CD14-positive monocyte (primary cell): ENCODE results near the gene DNAJC30. TPM values are rescaled to one million over a fixed set of nuclear protein-coding genes. Genes with fewer than 3 reads are reported as not detected.

Source experiments
- DNase-seq, 3 donors: peaks; one replicate each; pipeline ENCODE4 v3.0.0-alpha.2; 2011 to 2022
- H2AFZ ChIP-seq: 2 replicates; pipeline ENCODE4 v1.6.0; 2012; ENCODE audit warnings: mild to moderate bottlenecking, low read depth, low read length, inconsistent platforms; ENCODE audit not compliant: insufficient read depth, poor library complexity, severe bottlenecking
- H3K27ac ChIP-seq, 2 donors: 1 replicate in 1 of 2; 2 replicates in 1 of 2; pipeline ENCODE4 v1.5.1; 2012 to 2013; ENCODE audit warnings: low read length in 2 of 2, control low read depth in 1 of 2, inconsistent platforms in 1 of 2, low read depth in 1 of 2, mild to moderate bottlenecking in 1 of 2
- H3K27me3 ChIP-seq, 2 donors: one replicate each; pipeline versions ENCODE4 v1.6.0 to v1.6.1; 2011 to 2013; ENCODE audit warnings: low read length in 2 of 2; ENCODE audit not compliant: control insufficient read depth in 2 of 2, insufficient read depth in 2 of 2
- H3K36me3 ChIP-seq, 2 donors: replicated peaks in 1 of 2; 1 replicate in 1 of 2; 2 replicates in 1 of 2; pipeline versions ENCODE4 v1.5.1 to v1.6.1; 2012 to 2013; ENCODE audit warnings: low read length in 2 of 2, control low read depth in 1 of 2, inconsistent platforms in 1 of 2, mild to moderate bottlenecking in 1 of 2; ENCODE audit not compliant: insufficient read depth in 2 of 2, control insufficient read depth in 1 of 2
- H3K4me1 ChIP-seq, 2 donors: 1 replicate in 1 of 2; 2 replicates in 1 of 2; pipeline versions ENCODE4 v1.5.1 to v1.6.1; 2012 to 2013; ENCODE audit warnings: low read length in 2 of 2, control low read depth in 1 of 2, inconsistent platforms in 1 of 2, mild to moderate bottlenecking in 1 of 2, moderate library complexity in 1 of 2; ENCODE audit not compliant: insufficient read depth in 2 of 2, control insufficient read depth in 1 of 2
- H3K4me2 ChIP-seq: replicated peaks from 2 replicates; pipeline ENCODE3; 2012; ENCODE audit warnings: low read length, moderate library complexity, mild to moderate bottlenecking; ENCODE audit not compliant: poor library complexity, severe bottlenecking; ENCODE audit errors: extremely low read depth
- H3K4me3 ChIP-seq, 3 experiments: fragments of 200-600 bp in 1 of 3; sonication (generic) in 1 of 3; replicated peaks in 1 of 3; 1 replicate in 2 of 3; 2 replicates in 1 of 3; pipeline ENCODE4 v1.5.1; 2011 to 2013; ENCODE audit warnings: low read length in 3 of 3, mild to moderate bottlenecking in 3 of 3, control low read depth in 2 of 3, low read depth in 2 of 3, inconsistent platforms in 1 of 3, moderate library complexity in 1 of 3
- H3K79me2 ChIP-seq: 2 replicates; pipeline ENCODE4 v1.6.0; 2012; ENCODE audit warnings: mild to moderate bottlenecking, control low read depth, inconsistent platforms, low read length, moderate library complexity; ENCODE audit not compliant: insufficient read depth
- H3K9ac ChIP-seq: 2 replicates; pipeline ENCODE4 v1.6.0; 2017; ENCODE audit warnings: low read length, mild to moderate bottlenecking; ENCODE audit not compliant: insufficient read depth, poor library complexity, severe bottlenecking
- H3K9me3 ChIP-seq, 2 donors: replicated peaks in 1 of 2; 1 replicate in 1 of 2; 2 replicates in 1 of 2; pipeline versions ENCODE4 v1.5.1 to v1.6.1; 2012 to 2013; ENCODE audit warnings: low read length in 2 of 2, control low read depth in 1 of 2; ENCODE audit not compliant: control insufficient read depth in 1 of 2, insufficient read depth in 1 of 2
- H4K20me1 ChIP-seq: 2 replicates; pipeline ENCODE4 v1.6.0; 2012; ENCODE audit warnings: mild to moderate bottlenecking, low read length, control low read depth, moderate library complexity; ENCODE audit not compliant: insufficient read depth
- H3K27ac Mint-ChIP-seq, 7 donors: one replicate each; pipeline ENCODE4 v1.8.0; 2020; ENCODE audit warnings: mild to moderate bottlenecking in 7 of 7, mixed read lengths in 7 of 7, moderate library complexity in 6 of 7, inconsistent platforms in 2 of 7
- H3K27me3 Mint-ChIP-seq, 3 donors: one replicate each; pipeline ENCODE4 v1.8.0; 2021 to 2022; ENCODE audit warnings: low read depth in 3 of 3, mild to moderate bottlenecking in 3 of 3, mixed read lengths in 3 of 3, moderate library complexity in 3 of 3, inconsistent platforms in 1 of 3
- H3K36me3 Mint-ChIP-seq, 2 donors: one replicate each; pipeline ENCODE4 v1.8.0; 2020; ENCODE audit warnings: mixed read lengths in 2 of 2, inconsistent platforms in 1 of 2, mild to moderate bottlenecking in 1 of 2
- H3K4me1 Mint-ChIP-seq: one replicate; pipeline ENCODE4 v1.8.0; 2020; ENCODE audit warnings: mild to moderate bottlenecking, mixed read lengths
- H3K4me3 Mint-ChIP-seq, 2 donors: one replicate each; pipeline ENCODE4 v1.8.0; 2020; ENCODE audit warnings: mild to moderate bottlenecking in 2 of 2, mixed read lengths in 2 of 2, moderate library complexity in 1 of 2
- H3K9me3 Mint-ChIP-seq, 7 donors: one replicate each; pipeline ENCODE4 v1.8.0; 2020 to 2022; ENCODE audit warnings: mixed read lengths in 7 of 7, mild to moderate bottlenecking in 6 of 7, moderate library complexity in 6 of 7, inconsistent platforms in 2 of 7
- CTCF ChIP-seq: fragments of 200-600 bp; IDR thresholded peaks from one replicate; pipeline ENCODE4 v1.8.0; 2022; ENCODE audit warnings: antibody characterized with exemption, mild to moderate bottlenecking
- WGBS: methylation state at CpG from one replicate; pipeline ENCODE4 v1.1.5; 2013; ENCODE audit warnings: missing lambda C conversion rate; ENCODE audit not compliant: insufficient coverage; 5-methylcytosine and 5-hydroxymethylcytosine counted together
- intact Hi-C, 2 donors: fragments of 100-400 bp; cut with micrococcal nuclease; formaldehyde crosslinking; loops; one replicate each; pipeline versions ENCODE4 v1.15.0 to v1.15.1; 2023
- polyA plus RNA-seq, 3 donors: library from polyadenylated mRNA; depleted of rRNA in 1 of 3; unstranded in 2 of 3; stranded (reverse) in 1 of 3; fragments of 300-500 nt in 2 of 3; fragments of >200 nt in 1 of 3; fragmentation: Illumina TruSeq in 2 of 3; gene quantifications; 1 replicate in 2 of 3; 2 replicates in 1 of 3; pipeline ENCODE4 v1.2.3, GENCODE V29; 2012 to 2021

Gene DNAJC30
- polyA plus RNA-seq, 3 donors, result 2.4 to 5.2 (median 3.2) TPM

GRCh38 chr7:73680501-73680900 lies 2.8 kb downstream of the DNAJC30 start:
- H3K9ac ChIP-seq, result no peak overlapping the region
- H3K36me3 Mint-ChIP-seq, result peaks cover 23 to 33% of the 10 kb centered on the region in 2 donors

GRCh38 chr7:73679709-73680108 lies 3.5 kb downstream of the DNAJC30 start:
- Histone ChIP-seq H3K4me1 (peaks cover 19 to 30% of the 10 kb centered on the region in 2 donors), H3K27ac (no peak overlapping the region), H3K4me3 (no peak overlapping the region), H3K4me2 (no peak overlapping the region), H4K20me1 (peaks cover 16% of the 10 kb centered on the region), H3K36me3 (peaks cover 3 to 20% of the 10 kb centered on the region in 2 donors), H3K9ac (no peak overlapping the region), H3K27me3 (no peaks in the 10 kb centered on the region), H2AFZ (no peak overlapping the region), H3K9me3 (no peaks in the 10 kb centered on the region), H3K79me2 (peaks cover 40% of the 10 kb centered on the region)
- intact Hi-C loops, result loop anchor here (2.0 to 10.0 kb wide), 3 partner anchors 41 to 755 kb away; partner anchors contain the start of genes ABHD11 (in 2 of the 2) and POM121 (in 1 of the 2)
- Mint-ChIP-seq H3K4me1 (peaks cover 22% of the 10 kb centered on the region), H3K27me3 (peaks cover 4 to 5% (median 4%) of the 10 kb centered on the region in 3 donors), H3K4me3 (no peak overlapping the region), H3K36me3 (peaks cover 23 to 29% of the 10 kb centered on the region in 2 donors), H3K27ac (no peak overlapping the region), H3K9me3 (peaks cover 0 to 2% (median 0%) of the 10 kb centered on the region in 7 donors)
- WGBS, result 100% methylated on average over 2 of the region's 2 CpGs
- DNase-seq, result no peak
- TF ChIP-seq CTCF, result no peak

More at GRCh38 chr7:73680501-73680900, 2.8 kb downstream of the DNAJC30 start:
- peaks cover 19 to 30% of the 10 kb centered on the region in 2 donors for H3K4me1 ChIP-seq
- peaks cover 19% of the 10 kb centered on the region for H4K20me1 ChIP-seq
- no peak for TF ChIP-seq CTCF
- DNase-seq, result no peak
- intact Hi-C loops, result loop anchor here (2.0 to 10.0 kb wide), 3 partner anchors 42 to 756 kb away; partner anchors contain the start of genes ABHD11 (in 2 of the 2) and POM121 (in 1 of the 2)
- no peak overlapping the region for H3K4me3 ChIP-seq
- WGBS, result 94% methylated on average over 3 of the region's 7 CpGs
- Mint-ChIP-seq H3K9me3 (peaks cover 0 to 2% (median 0%) of the 10 kb centered on the region in 7 donors), H3K4me3 (no peak overlapping the region), H3K27ac (no peak overlapping the region), H3K4me1 (peaks cover 22% of the 10 kb centered on the region), H3K27me3 (peaks cover 2 to 5% (median 4%) of the 10 kb centered on the region in 3 donors)
- peaks cover 3 to 20% of the 10 kb centered on the region in 2 donors for H3K36me3 ChIP-seq
- H2AFZ ChIP-seq, result no peak overlapping the region
- peaks cover 48% of the 10 kb centered on the region for H3K79me2 ChIP-seq
- H3K27me3 ChIP-seq, result no peaks in the 10 kb centered on the region
- H3K9me3 ChIP-seq, result no peaks in the 10 kb centered on the region
- no peak overlapping the region for H3K27ac ChIP-seq
- H3K4me2 ChIP-seq, result no peak overlapping the region
